Upper lobe of right lung (tissue), 1 donor: Measurements from ENCODE around the gene CERS6. TPM values are rescaled to one million over a fixed set of nuclear protein-coding genes. Genes with fewer than 3 reads are reported as not detected.

Experiments used
- ATAC-seq: fragments of 200-7000 bp; cut with Tn5 transposase; one replicate; pipeline ENCODE4 v1.9.1; 2020; ENCODE audit warnings: mild to moderate bottlenecking, moderate library complexity
- DNase-seq: peaks from one replicate; pipeline ENCODE4 v3.0.0-alpha.2; 2020
- H3K27ac ChIP-seq: fragments of 200-600 bp; one replicate; pipeline ENCODE4 v1.8.0; 2022
- H3K27me3 ChIP-seq: fragments of 200-600 bp; one replicate; pipeline ENCODE4 v1.8.0; 2022; ENCODE audit warnings: mild to moderate bottlenecking
- H3K36me3 ChIP-seq: fragments of 200-600 bp; one replicate; pipeline ENCODE4 v1.8.0; 2022
- H3K4me1 ChIP-seq: fragments of 200-600 bp; one replicate; pipeline ENCODE4 v1.8.0; 2022
- H3K4me3 ChIP-seq: fragments of 200-600 bp; one replicate; pipeline ENCODE4 v1.8.0; 2022; ENCODE audit warnings: mild to moderate bottlenecking
- H3K9me3 ChIP-seq: fragments of 200-600 bp; one replicate; pipeline ENCODE4 v1.8.0; 2022
- intact Hi-C: fragments of 100-400 bp; cut with DNase I; formaldehyde crosslinking; loops from one replicate; pipeline ENCODE4 v1.11.0; 2022
- total RNA-seq: library from RNA; stranded (reverse); fragmentation: NEBNext Ultra II Directional; extraction: Animal tissue kit (Norgen Biotek cat#: 25700); gene quantifications from one replicate; pipeline ENCODE4 v1.2.1, GENCODE V29; 2021
- TF ChIP-seq, protein P1 (sequence below): fragments of 200-600 bp; IDR thresholded peaks from one replicate; pipeline ENCODE4 v1.8.0; 2022; ENCODE audit warnings: antibody characterized with exemption
- donor health status: DM: no; HTN: yes; CAD: no; lungs with severe emphysema.

The CERS6 gene
- total RNA-seq, 1 donor from 2014 or later: 17.8 TPM

DNA sequence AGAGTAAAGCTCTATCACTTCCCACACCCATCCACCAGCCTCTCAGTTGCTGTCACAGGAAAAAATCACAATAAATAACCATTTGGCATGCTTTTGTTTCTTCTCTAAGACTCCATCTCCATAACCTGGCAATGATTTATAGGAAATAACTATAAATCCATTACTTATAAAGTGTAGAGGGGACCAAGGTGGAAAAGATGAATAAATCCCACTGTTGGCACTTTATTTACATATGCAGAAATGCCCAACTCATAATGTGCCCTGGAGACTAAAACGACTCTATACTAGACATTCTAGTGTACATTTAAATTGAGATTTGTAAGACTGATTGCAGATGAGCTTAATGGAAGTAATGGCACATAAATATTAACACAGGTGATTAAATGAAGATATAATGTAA, 338.9 kb downstream of the CERS6 start:
- no peaks in the 10 kb centered on the region for H3K27me3 ChIP-seq
- H3K4me3 ChIP-seq: no peak overlapping the region
- H3K9me3 ChIP-seq: no peaks in the 10 kb centered on the region
- intact Hi-C loops: no loop called here
- H3K4me1 ChIP-seq: no peaks in the 10 kb centered on the region
- H3K36me3 ChIP-seq: no peaks in the 10 kb centered on the region
- TF ChIP-seq, protein P1, sequence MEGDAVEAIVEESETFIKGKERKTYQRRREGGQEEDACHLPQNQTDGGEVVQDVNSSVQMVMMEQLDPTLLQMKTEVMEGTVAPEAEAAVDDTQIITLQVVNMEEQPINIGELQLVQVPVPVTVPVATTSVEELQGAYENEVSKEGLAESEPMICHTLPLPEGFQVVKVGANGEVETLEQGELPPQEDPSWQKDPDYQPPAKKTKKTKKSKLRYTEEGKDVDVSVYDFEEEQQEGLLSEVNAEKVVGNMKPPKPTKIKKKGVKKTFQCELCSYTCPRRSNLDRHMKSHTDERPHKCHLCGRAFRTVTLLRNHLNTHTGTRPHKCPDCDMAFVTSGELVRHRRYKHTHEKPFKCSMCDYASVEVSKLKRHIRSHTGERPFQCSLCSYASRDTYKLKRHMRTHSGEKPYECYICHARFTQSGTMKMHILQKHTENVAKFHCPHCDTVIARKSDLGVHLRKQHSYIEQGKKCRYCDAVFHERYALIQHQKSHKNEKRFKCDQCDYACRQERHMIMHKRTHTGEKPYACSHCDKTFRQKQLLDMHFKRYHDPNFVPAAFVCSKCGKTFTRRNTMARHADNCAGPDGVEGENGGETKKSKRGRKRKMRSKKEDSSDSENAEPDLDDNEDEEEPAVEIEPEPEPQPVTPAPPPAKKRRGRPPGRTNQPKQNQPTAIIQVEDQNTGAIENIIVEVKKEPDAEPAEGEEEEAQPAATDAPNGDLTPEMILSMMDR: no peak
- ATAC-seq (no peak), DNase-seq (no peak)
- H3K27ac ChIP-seq: no peak overlapping the region

DNA sequence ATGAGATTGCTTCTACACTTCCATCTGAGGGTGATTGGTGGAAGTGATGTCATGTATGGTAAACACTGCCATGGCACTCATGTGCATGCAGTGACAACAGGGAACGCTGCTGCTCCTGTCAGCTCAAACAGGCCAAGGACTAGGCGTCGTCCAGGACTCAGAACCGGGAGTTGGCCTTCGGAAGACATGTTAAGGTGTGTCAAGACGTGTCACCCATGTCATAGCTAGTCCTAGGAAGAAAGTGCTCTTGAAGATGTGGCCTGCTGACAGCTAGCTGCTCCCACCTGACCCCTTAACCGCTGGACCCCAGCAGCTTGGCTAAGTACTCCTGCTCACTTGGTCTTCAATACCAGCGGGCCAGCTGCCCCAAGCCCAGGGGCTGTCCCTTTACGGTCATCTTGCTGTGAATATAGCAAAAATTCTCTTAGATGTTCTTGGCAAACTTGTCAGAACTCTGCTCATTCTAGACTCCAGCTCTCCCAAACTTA, 340.1 kb downstream of the CERS6 start:
- H3K4me3 ChIP-seq: no peak overlapping the region
- H3K27ac ChIP-seq: peak overlapping the region; percentile 68
- intact Hi-C loops: no loop called here
- TF ChIP-seq, protein P1: no peak
- DNase-seq (no peak), ATAC-seq (no peak)
- H3K36me3 ChIP-seq: no peaks in the 10 kb centered on the region
- no peaks in the 10 kb centered on the region for H3K27me3 ChIP-seq
- no peaks in the 10 kb centered on the region for H3K9me3 ChIP-seq
- no peaks in the 10 kb centered on the region for H3K4me1 ChIP-seq

DNA sequence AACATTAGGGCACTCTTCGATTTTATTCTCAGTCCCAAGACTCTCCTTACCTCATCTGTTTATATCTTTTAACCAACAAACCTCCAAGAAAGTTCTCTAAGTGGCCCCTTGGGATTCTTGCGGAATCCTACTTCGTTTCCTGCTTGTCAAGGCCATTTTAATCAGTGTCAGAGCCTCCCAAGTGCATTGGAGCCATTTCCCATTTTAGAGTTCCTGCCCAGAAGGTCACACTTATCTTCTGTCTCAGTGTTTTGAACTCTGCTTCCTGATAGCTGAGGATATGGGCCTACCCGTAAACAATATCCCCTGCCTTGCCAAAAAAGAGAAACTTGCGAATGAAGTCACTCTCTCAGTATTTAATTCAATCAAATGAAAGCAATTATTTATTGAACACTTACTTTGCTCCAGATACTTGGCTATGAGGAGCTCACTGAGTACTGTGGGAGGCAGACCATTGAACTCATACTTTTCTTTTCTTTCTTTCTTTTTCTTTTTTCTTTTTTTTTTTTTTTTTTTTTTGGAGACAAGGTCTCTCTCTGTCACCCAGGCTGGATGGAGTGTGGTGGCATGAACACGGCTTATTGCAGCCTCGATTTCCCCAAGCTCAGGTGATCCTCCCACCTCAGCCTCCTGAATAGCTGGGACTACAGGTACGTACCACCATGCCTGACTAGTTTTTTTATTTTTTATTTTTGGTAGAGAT, 340.7 kb downstream of the CERS6 start:
- ATAC-seq (peak; percentile 65), DNase-seq (no peak)
- H3K9me3 ChIP-seq: no peaks in the 10 kb centered on the region
- no peaks in the 10 kb centered on the region for H3K27me3 ChIP-seq
- H3K36me3 ChIP-seq: no peaks in the 10 kb centered on the region
- no peak overlapping the region for H3K4me3 ChIP-seq
- H3K27ac ChIP-seq: peak overlapping the region; percentile 68
- intact Hi-C loops: no loop called here
- no peaks in the 10 kb centered on the region for H3K4me1 ChIP-seq
- TF ChIP-seq, protein P1: no peak

DNA sequence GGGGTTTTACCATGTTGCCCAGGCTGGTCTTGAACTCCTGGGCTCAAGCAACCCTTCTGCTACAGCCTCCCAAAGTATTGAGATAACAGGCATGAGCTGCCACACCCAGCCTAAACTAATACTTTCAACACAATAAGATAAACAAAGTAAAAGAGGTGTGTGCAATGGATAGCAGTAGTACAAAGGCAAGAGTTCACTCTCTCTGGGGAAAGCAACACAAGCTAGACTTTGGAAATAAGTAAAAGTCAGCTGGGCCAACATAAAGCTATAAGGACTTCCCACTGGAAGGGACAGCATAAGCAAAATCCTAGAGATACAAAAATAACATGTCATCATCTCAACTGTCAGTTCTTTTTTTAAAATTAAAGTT, 341.2 kb downstream of the CERS6 start:
- TF ChIP-seq, protein P1: no peak
- H3K9me3 ChIP-seq: no peaks in the 10 kb centered on the region
- H3K27ac ChIP-seq: no peak overlapping the region
- H3K4me1 ChIP-seq: no peaks in the 10 kb centered on the region
- H3K27me3 ChIP-seq: no peaks in the 10 kb centered on the region
- intact Hi-C loops: no loop called here
- H3K4me3 ChIP-seq: no peak overlapping the region
- ATAC-seq: no peak
- no peak for DNase-seq
- H3K36me3 ChIP-seq: no peaks in the 10 kb centered on the region

DNA sequence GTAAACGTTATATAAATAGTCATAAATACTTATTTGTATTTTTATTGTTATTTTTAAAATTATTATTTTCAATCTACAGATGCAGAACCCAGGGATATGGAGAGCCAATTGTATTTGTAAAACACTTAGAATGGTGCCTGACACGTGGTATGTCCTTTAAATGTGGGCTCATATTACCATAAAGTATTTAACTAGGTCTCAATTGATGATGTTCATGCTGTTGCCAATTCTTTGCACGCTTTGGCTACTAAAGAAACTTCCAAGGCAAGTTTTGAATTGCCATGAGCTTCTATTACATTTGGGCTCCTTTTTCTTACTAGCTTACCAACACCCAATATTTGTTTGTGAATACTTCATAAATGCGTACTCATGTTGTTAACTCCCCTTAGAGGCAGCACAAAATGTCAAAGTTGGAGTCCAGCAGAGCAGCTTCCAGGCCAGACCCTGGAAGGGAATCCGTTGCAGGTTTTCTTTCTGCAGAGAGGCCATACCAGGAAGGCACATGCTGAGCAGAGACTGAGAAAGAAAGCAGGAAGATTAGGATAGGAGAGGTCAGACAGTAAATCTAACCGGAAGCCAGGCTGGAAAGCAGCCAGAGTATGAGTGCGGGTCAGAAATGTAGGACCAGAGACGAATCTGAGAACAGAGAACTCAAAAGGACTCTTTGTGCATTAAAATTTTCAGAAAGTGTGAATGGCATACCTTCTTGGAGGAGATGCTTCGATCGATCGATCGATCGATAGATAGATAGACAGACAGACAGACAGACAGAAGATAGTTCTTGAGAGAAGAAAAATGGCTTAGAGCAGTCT, 342.2 kb downstream of the CERS6 start:
- ATAC-seq: no peak
- Histone ChIP-seq H3K4me1 (no peaks in the 10 kb centered on the region), H3K36me3 (no peaks in the 10 kb centered on the region), H3K27ac (no peak overlapping the region), H3K4me3 (no peak overlapping the region), H3K27me3 (no peaks in the 10 kb centered on the region), H3K9me3 (no peaks in the 10 kb centered on the region)
- intact Hi-C loops: no loop called here
- DNase-seq: no peak
- TF ChIP-seq, protein P1: no peak
